Peyer's patch (tissue), 4 donors: ENCODE measurements around the gene PLOD3.

Experiments
- POLR2A ChIP-seq, 2 donors: fragments of 450-650 bp; IDR thresholded peaks; one replicate each; pipeline ENCODE4 v1.5.1; 2017; ENCODE audit warnings: antibody characterized with exemption in 2 of 2, mild to moderate bottlenecking in 2 of 2, moderate library complexity in 2 of 2
- TF ChIP-seq, protein P1 (sequence below), 6 experiments: fragments of 450-650 bp in 4 of 6; fragments of 200-600 bp in 2 of 6; sonication (generic) in 1 of 6; IDR thresholded peaks; one replicate each; pipeline ENCODE4 v1.5.1; 2017 to 2019; ENCODE audit warnings: antibody characterized with exemption in 6 of 6, mild to moderate bottlenecking in 3 of 6, moderate library complexity in 1 of 6

- TF ChIP-seq POLR2A (IDR thresholded peaks at IDR 0.05): no peak
- TF ChIP-seq, protein P1, sequence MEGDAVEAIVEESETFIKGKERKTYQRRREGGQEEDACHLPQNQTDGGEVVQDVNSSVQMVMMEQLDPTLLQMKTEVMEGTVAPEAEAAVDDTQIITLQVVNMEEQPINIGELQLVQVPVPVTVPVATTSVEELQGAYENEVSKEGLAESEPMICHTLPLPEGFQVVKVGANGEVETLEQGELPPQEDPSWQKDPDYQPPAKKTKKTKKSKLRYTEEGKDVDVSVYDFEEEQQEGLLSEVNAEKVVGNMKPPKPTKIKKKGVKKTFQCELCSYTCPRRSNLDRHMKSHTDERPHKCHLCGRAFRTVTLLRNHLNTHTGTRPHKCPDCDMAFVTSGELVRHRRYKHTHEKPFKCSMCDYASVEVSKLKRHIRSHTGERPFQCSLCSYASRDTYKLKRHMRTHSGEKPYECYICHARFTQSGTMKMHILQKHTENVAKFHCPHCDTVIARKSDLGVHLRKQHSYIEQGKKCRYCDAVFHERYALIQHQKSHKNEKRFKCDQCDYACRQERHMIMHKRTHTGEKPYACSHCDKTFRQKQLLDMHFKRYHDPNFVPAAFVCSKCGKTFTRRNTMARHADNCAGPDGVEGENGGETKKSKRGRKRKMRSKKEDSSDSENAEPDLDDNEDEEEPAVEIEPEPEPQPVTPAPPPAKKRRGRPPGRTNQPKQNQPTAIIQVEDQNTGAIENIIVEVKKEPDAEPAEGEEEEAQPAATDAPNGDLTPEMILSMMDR (IDR thresholded peaks at IDR 0.05): no peak
Observed at GRCh38 chr7:101166648-101166908, 50.8 kb downstream of the PLOD3 start.
